ENCODE data around the gene RUNX3. TPM values are rescaled to one million over a fixed set of nuclear protein-coding genes. Genes with fewer than 3 reads are reported as not detected.

The RUNX3 gene
- total and polyA plus RNA-seq, 2 of the 8 experiments (the other 6 are each of a cell fraction or from before 2014, with no cell fraction given): 0.62 to 0.82 TPM

GRCh38 chr1:24850328-24850920 lies 79.7 kb downstream of the RUNX3 start (continued):
- no peak for TF ChIP-seq KDM4A (IDR thresholded peaks at IDR 0.05; ENCODE audit: low read depth, low read length, severe bottlenecking)
- TF ChIP-seq MAX (IDR thresholded peaks at IDR 0.05): no peak
- TF ChIP-seq TCF12 (IDR thresholded peaks at IDR 0.05; ENCODE audit: low read depth, low read length): no peak
- TF ChIP-seq NRF1 (IDR thresholded peaks at IDR 0.05; ENCODE audit: low read depth, low read length): no peak
- no peak for TF ChIP-seq SP1 (IDR thresholded peaks at IDR 0.05; ENCODE audit: low read depth, low read length)
- TF ChIP-seq CBX5 (IDR thresholded peaks at IDR 0.05; ENCODE audit: low read depth, low read length): no peak
- TF ChIP-seq RXRA (IDR thresholded peaks at IDR 0.05; ENCODE audit: insufficient read depth, low read depth, low read length): no peak
- TF ChIP-seq BCL11A (IDR thresholded peaks at IDR 0.05; ENCODE audit: low read depth in 2 of 2, low read length in 2 of 2): no peak

All from H1 (cell line).